Skin of body (tissue), 2 donors: Measurements from ENCODE around the gene ILK. TPM values are rescaled to one million over a fixed set of nuclear protein-coding genes. Genes with fewer than 3 reads are reported as not detected.

Source experiments
- DNase-seq: peaks from one replicate; lab custom pipeline; 2025; lab: John Stamatoyannopoulos, UW
- total RNA-seq: library from RNA; depleted of rRNA; stranded (reverse); fragments of >200 nt; gene quantifications from one replicate; pipeline ENCODE4 v1.2.3, GENCODE V29; 2014

ILK gene
- total RNA-seq, result 104 TPM

- DNase-seq, result peak; percentile 71
Observed at GRCh38 chr11:6603287-6604080, at the start of gene ILK, which contains the start of gene RRP8. TSS of gene ILK (plus strand) at chr11:6603774. CDS start at chr11:6604272, 498 bp downstream. TSS of gene RRP8 (minus strand) at chr11:6603616. CDS start at chr11:6603502, 114 bp downstream.

- no peak for DNase-seq
Observed at GRCh38 chr11:6554828-6555706, 48.5 kb upstream of the ILK start.

GRCh38 chr11:6556139-6556949, 47.2 kb upstream of the ILK start:
- no peak for DNase-seq

DNA sequence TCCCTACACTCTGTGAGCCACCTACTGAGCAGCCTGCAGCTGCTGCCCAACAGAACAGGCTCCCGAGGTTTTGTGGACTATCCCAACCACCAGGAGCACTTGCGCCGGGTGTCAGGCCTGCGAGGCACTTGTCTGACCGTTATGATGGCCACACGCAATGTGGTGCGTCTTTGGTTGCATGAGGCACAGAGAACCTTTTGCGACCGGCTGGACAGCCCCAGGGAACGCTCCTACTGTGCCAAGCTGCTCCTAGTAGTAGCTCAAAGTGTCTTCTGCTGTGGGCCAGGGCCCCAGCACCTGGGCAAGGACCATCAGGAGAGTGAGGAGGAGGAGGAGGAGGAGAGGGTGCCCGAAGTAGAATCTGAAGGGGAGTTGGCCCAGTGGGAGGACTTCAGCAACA, 46.5 kb upstream of the ILK start:
- DNase-seq, result no peak

GRCh38 chr11:6557761-6558674, 45.6 kb upstream of the ILK start:
- no peak for DNase-seq

DNA sequence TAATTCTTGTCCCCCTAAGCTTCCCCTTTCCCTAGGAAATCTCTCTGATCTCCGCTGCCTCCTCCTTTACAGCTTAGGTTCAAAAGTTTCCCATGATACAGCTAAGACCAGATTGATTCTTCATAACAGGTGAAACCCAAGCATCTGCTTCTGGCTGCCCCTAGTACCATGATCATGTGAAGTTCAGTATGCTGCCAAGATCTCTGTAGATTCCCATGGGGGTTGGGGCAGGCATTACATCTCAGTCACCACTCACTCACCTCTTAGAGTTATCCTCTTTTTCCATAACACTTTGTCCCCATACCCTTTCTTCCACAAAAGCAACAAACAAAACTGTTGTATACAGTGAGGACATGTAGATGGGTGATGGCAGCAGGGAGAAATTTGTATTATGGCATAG, 44.2 kb upstream of the ILK start:
- DNase-seq, result no peak

GRCh38 chr11:6561288-6561687, 42.3 kb upstream of the ILK start:
- DNase-seq, result no peak

GRCh38 chr11:6563121-6563619, 40.4 kb upstream of the ILK start:
- DNase-seq, result no peak

DNA sequence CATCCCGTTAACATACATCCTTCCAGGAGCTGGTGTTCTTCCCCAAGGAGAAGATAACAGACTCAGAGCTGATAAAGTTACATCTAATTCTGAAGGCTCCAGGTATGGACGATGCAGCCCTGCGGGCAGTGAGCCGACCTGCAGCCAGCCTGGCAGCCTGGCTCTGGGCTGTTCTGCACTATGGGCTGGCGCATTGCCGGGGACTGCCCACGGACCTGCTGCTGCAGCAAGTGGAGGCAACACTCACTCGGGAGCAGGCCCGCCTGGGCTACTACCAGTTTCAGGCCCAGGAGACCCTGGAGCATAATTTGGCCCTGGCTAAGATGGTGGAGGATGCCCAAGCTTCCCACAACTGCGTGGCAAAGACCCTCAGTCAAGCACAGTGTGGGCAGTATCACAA, 39.9 kb upstream of the ILK start:
- DNase-seq, result no peak

DNA sequence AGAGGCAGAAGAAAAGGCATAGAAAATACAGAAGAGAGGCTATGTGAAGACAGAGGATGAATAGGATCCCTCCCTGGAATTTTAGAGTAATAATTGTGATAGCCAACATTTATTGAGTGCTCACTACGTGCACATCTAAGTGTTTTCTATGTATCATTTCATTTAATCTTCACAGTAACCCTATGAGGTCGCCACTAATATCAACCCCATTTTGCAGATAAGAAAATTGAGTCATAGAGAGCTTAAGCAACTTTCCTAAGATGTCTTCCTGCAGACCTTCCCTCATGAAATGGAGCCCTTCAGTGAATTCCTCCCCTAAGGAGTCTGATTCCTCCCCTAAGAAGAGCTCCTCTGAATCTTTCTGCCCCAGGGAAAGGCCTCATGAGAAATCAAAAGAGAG, 38.2 kb upstream of the ILK start:
- DNase-seq, result no peak

- no peak for DNase-seq
Observed at GRCh38 chr11:6565988-6566703, 37.4 kb upstream of the ILK start.

DNA sequence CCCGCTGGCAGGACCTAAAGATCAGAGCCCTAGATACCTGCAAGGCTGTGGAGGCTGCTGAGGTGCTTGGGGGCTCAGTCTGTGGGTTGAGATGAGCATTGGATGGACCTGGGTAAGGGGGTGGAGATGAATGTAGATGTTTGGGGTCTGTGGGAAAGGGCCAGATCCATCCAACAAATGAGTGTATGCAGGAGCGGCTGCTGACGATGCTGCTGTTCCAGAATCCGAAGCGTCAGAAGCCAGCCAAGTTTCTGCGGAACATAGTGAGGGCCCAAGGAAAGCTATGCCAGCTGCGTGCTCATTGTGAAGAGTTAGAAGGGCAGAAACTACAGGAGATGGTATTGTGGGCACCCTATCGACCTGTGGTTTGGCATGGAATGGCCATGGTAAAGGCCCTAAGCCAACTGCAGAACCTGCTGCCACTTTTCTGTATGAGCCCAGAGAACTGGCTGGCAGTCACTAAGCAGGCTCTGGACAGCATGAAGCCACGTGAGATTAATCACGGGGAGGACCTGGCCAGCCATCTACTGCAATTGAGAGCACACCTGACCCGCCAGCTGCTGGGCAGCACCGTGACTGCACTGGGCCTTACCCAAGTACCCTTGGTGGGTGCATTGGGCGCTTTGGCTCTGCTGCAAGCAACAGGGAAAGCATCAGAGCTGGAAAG, 36.7 kb upstream of the ILK start:
- DNase-seq, result no peak

GRCh38 chr11:6567371-6567745, 36.2 kb upstream of the ILK start:
- DNase-seq, result no peak

- DNase-seq, result peak; percentile 29
Observed at GRCh38 chr11:6568191-6568918, 35.2 kb upstream of the ILK start.

DNA sequence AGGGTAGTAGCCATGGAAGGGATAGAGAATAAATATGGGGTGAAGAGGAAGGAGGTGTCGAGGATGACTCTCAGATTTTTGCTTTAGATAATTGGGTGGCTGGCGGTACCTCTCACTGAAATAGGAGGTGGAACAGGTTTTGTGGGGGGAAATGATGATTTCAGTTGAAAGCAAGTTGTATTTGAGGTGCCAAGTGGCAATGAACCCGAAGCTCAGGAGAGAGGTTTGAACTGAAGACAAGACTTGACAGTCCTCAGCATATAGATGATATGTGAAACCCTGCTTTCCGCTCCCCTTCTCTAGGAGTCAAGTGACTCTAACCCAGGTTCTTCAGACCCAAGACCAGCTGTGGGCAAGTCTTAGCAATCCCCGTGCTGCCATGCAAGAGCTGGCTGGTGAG, 33.9 kb upstream of the ILK start:
- DNase-seq, result no peak

DNA sequence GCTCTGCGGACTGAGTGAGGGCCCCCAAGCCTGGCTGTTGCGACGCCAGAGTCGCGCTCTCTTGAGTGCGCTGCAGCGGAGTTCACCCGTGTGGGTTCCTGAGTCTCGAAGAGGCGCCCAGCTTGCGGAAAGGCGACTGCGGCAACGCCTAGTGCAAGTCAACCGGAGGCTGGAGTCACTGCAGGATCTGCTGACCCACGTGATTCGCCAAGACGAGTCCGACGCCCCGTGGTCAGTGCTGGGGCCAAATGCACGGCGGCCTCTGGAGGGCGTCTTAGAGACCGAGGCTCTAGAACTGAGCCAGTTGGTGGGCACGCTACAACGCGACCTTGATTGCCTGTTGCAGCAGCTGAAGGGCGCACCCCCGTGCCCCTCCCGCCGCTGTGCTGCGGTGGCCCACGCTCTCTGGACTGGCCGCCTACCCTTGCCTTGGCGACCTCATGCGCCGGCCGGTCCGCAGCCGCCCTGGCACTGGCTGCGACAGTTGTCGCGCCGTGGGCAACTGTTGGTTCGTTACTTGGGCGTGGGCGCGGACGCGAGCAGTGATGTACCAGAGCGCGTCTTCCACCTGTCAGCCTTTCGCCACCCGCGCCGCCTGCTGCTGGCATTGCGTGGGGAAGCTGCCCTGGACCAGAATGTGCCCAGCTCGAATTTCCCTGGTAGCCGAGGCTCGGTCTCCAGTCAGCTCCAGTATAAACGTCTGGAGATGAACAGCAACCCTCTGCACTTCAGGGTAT, 32.7 kb upstream of the ILK start:
- no peak for DNase-seq

- DNase-seq, result no peak
Observed at GRCh38 chr11:6571434-6572008, 32.1 kb upstream of the ILK start.
